Hepatocyte (in vitro differentiated cells): ENCODE data around the gene DLGAP4.

Source experiments
- EZH2phosphoT487 ChIP-seq: fragments of 200-600 bp; sonication (generic); IDR thresholded peaks from one replicate; pipeline ENCODE4 v1.6.1; 2018; ENCODE audit warnings: antibody characterized with exemption, mild to moderate bottlenecking, low read depth, moderate library complexity; ENCODE audit not compliant: unreplicated experiment, severe bottlenecking
- TF ChIP-seq, protein P1 (sequence below): fragments of 200-600 bp; sonication (generic); IDR thresholded peaks from 2 replicates; pipeline ENCODE4 v1.5.1; 2016; ENCODE audit warnings: antibody characterized with exemption, mild to moderate bottlenecking; ENCODE audit not compliant: poor library complexity

DNA sequence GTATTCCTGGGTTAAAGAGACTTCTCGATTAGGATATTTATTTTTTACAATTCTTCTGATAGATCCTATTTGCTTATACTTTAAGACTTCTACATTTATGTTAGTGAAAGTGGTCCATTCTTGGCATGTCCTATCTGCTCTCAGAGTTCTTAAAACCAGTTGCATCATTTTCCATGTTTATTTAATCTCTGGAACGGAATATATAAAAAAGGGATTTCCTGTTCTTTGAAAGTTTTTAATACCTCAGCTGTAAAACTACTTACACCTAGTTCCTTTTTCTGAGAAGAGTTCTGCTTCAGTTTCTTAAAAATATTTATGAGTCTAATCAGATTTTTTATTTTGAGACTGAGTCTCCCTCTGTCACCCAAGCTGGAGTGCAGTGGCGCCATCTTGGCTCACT, 217.2 kb downstream of the DLGAP4 start:
- TF ChIP-seq, protein P1, sequence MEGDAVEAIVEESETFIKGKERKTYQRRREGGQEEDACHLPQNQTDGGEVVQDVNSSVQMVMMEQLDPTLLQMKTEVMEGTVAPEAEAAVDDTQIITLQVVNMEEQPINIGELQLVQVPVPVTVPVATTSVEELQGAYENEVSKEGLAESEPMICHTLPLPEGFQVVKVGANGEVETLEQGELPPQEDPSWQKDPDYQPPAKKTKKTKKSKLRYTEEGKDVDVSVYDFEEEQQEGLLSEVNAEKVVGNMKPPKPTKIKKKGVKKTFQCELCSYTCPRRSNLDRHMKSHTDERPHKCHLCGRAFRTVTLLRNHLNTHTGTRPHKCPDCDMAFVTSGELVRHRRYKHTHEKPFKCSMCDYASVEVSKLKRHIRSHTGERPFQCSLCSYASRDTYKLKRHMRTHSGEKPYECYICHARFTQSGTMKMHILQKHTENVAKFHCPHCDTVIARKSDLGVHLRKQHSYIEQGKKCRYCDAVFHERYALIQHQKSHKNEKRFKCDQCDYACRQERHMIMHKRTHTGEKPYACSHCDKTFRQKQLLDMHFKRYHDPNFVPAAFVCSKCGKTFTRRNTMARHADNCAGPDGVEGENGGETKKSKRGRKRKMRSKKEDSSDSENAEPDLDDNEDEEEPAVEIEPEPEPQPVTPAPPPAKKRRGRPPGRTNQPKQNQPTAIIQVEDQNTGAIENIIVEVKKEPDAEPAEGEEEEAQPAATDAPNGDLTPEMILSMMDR, result no peak
- TF ChIP-seq EZH2phosphoT487, result no peak
